GM19351 (cell line): ENCODE data around the gene ADAM10.
"Not testable (repeated sequence)": the region's sequence is repeated elsewhere in the genome, so short reads cannot be mapped to it uniquely, and the experiment has no call there.

ENCODE experiments used
- ATAC-seq: cut with Tn5 transposase; IDR thresholded peaks from one replicate; pipeline ENCODE4 v1.9.1; 2021; ENCODE audit warnings: mild to moderate bottlenecking, moderate library complexity; ENCODE audit not compliant: unreplicated experiment

ADAM10 gene

DNA sequence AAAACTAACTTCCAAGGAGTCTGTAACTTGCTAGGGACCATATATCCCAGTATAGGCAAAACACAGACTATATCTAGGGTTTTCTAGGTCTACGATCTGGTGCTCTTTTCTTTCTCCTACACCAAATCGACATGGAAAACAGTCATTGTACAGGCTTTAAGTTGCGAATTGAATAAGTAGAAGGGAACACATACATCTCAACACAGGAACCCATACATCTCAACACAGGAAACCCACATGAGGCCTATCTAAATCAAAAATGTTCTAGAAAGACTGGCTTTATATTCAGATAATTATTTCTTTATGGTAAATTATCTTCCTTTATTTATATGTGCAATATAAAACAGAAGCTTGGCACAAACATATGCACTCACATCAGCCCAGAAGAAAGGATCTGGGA is 126.6 kb downstream of the ADAM10 start:
- no peak for ATAC-seq

DNA sequence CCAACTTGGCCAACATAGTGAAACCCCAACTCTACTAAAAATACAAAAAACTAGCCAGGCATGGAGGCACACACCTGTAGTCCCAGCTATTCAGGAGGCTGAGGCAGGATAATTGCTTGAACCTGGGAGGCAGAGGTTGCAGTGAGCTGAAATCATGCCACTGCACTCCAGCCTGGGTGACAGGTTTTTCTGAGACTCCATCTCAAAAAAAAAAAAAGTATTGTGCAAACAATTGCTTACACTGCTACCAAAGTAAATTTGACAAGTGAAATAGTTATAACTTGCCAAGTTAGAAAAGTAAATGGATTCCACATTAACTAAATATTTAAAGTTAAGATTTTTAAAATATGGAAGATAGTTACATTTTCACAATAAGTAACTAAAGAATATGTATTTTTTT is 129.2 kb downstream of the ADAM10 start:
- ATAC-seq: not testable (repeated sequence)

DNA sequence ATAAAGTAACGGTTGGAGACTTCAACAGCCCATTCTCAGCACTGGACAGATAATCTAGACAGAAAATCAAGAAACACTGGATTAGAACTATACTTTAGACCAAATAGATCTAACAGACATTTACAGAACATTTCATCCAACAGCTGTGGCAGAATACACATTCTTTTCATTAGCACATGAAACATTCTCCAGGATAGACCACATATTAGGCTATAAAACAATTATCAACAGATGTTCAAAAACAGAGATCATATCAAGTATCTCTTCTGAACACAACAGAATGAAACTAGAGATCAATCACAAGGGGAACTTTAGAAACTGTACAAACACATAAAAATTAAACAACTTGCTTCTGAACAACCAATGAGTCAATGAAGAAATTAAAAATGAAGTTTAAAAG is 133.3 kb downstream of the ADAM10 start:
- ATAC-seq: no peak

DNA sequence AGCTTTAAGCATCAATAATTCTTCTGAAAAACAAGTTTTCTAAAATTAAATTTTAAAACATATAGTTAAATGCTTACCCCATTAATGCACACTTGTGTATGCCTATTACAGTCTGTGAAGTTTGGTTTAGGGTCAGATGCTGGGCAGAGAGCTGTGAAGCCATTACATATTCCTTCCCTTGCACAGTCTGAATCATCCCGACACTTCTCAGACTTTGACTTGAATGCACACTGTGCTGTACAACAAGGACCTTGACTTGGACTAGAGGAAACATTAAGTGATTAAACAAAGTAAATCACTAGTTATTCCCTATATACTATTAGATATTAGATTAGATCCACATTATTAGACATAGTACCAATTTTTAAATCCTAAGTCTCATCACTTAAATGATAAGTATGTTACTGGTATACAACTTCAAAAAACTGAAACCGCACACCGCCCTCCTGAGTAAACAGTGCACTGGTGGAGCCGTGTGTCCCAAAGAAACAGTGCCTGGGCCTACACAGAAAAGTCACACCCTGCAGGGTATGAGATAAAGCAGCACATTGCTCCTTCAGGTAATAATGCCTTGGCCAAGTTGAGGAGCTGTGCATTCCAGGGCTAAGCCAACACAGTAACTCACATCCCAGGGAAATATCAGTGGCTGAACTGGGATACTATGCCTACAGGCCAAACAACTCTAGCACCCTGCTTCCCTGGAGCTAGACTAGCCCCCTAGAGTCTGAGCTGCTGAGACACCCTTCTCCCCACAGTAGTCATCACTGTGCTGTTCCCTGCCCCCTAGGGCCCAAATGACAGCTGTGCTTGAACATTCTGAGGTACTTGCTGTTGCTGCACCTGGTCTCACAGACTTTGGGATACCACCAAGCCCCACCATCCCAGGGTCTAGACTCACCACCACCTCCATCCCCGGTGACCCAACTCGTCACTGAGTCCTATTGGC is 137.5 kb downstream of the ADAM10 start:
- ATAC-seq: no peak

DNA sequence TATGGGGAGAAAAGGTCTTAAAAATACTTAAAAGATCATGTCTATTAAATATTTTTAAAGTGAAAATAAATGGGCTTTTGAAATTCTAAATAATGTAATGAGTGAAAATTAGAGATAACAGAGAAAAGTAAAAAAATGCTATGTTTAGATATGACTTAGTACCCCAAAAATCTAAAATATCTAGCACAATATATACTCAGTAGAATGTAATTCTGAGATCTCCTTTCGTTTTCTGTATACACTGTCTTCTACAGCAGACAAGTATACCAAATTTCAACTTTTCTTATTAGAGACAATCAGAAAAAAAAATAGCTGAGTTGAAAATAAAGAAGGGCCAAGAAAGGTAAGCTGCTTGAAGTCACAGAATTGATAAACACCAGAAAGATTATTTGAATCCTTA is 140.8 kb downstream of the ADAM10 start:
- ATAC-seq: no peak

DNA sequence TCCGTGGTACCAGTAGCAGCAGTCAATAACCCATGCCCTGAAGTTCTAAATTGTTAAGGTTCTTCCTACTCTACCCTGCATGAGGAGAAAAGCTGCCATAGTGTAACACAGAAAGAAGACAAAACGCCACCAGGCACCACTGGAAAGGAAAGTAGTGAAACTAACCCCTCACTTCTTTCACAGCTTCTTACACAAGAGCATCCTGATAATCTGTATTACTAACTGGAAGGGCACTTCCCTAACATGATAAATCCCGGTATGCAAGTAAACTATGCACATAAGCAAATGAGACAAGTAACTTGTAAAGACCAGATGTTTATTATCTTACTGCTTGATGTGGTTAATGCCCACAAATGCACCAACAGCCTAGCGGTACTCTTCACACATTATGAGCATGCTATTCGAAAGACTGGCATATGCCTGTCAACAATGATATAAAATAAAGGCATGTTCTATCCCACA is 141.3 kb downstream of the ADAM10 start:
- ATAC-seq: no peak

DNA sequence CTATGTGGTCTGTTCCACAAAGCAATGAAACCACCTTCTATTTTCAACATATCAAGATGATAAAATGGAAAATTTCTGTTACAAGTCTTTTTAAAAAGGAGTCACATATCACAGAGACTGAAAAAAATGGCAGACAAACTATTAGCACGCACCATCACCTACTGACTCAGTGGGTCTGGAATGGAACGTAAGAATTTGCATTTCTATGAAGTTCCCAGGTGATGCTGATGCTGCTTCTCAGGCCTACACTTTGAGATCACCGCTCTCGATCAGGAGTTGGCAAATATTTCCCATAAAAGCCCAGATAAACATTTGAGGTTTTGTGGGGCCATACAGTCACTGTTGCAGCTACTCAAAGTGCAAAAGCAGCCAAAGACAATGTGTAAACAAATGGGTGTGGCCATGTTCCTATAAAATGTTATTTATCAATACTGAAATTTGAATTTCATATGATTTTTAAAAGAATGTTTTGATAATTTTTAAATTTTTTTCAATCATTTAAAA is 142.9 kb downstream of the ADAM10 start:
- no peak for ATAC-seq

DNA sequence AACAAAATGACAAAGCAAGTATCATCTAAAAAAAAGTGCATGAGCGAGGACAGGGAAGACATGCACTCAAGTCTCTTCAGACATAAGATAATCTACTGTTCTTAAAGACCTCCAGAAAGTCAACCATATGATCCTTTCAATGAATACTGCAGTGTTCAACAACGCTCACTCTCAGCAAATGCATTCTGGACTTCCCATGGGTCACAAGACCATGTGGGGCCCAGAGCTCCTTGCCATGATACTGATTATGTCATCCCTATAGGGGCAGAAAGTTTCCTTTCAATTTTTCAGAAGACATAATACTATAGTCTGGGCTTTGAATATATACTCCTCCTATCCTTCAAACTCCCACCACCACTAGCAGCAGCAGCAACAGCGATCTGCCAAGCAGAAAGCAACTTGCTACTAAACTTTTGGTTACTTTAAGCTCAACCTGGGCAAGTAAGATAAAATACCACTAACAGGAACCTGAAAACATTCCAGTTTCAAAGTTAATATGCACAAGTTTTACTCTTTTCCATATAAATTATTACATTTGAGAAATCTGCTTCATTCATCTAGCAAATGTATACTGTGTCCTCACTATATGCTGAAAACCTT is 143.5 kb downstream of the ADAM10 start:
- ATAC-seq: no peak

DNA sequence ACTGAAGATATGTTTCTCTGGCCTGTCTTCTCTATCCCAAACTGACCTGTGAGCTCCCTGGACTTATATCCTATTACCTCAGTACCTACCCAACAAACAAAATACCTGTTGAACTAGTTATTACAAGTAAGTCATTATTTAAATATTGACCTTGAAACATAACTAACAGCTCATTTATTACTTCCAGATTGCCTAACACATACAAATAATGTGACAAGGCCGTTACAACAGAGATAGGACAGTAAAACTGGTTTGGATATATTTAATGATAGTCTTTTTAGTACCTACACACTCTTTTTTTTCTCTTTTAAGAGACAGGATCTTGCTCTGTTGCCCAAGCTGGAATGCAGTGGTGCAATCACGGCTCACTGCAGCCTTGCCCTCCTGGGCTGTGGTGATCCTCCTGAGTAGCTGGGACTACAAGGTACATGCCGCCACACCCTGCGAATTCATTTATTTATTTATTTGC is 145.0 kb downstream of the ADAM10 start:
- ATAC-seq: no peak

DNA sequence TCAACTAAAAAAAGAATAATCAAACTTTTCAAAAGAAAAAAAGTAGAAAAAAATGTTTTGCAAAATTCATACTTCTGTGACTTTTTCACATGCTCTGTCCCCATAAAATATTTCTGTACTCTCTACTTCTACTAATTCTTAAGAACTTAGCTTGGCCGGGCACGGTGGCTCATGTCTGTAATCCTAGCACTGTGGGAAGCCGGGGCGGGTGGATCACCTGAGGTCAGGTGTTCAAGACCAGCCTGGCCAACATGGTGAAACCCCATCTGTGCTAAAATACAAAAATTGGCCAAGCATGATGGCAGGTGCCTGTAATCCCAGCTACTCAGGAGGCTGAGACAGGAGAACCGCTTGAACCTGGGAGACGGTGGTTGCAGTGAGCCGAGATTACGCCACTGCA is 145.6 kb downstream of the ADAM10 start:
- ATAC-seq: not testable (repeated sequence)

DNA sequence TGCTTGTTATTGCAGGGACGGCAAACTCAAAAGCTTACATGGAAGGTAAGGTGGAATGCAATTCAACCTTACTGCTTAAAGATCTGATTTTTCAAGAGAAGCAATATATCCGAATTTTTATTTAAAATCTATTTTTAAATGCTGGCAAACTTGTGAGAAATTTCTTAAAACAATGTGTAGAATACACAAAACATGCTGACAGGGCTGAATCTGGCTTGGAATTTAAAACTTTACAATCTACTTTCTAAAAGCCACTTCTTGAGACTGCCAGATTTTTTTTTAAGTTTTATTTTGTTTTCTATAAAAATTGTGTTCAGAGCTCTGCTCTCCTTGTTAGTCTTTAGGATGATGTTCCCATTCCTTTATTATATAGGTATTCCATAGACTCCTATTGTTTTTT is 146.7 kb downstream of the ADAM10 start:
- no peak for ATAC-seq

DNA sequence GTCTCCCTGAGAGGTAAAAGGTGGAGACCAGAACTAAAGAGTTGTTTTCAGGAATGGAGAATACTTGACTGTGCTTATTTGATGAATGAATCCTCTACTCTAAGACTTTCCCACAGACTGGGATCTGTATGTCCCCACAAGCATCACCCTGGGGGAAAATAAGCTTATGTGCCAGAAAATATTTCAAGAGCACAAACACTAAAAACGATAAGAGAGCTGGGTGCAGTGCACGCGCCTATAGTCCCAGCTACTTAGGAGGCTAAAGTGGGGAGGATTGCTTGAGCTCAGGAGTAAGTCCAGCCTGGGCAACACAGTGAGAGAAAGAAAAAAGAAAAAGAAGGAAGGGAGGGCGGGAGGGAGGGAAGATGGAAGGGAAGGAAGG is 150.7 kb downstream of the ADAM10 start:
- ATAC-seq: no peak

DNA sequence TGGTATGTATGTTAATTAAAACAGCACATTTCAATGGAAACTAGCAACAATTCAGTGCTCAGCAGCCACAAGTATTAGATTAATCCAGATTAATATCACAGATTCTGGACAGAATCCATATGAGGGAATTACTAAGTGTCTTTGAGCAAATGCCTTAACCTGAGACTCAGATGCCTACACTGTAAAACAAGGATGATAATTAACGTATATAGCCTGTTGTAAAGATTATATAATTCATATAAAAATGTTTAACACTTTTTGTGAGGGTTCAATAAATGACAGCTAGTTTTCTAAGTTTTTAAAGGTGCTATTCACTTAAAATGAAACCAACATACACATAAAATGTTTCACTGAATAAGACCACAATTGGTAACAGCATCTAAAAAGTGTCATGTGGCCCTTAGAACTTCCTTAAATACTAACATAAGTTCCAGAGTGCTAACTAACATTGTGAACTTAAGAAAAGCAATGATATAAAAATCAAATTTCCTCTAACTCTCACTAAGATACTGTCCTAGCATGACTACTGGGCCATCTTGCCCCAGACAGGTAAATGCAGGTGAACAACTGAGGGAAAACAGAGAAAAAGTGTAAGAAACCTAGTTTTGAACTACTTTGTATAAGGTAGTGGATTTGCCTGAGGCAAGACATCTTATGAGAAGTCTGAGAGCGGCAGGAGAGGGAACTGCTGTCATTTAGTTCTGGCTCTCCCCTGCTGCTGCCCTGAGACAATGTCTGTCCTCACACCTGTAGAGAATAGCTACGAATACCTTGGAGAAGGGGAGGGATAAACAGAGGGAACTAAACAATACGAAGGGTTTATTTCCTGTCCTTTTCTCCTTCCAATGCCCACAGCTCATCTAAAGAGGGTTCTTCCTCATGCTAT is 151.3 kb downstream of the ADAM10 start:
- ATAC-seq: no peak

DNA sequence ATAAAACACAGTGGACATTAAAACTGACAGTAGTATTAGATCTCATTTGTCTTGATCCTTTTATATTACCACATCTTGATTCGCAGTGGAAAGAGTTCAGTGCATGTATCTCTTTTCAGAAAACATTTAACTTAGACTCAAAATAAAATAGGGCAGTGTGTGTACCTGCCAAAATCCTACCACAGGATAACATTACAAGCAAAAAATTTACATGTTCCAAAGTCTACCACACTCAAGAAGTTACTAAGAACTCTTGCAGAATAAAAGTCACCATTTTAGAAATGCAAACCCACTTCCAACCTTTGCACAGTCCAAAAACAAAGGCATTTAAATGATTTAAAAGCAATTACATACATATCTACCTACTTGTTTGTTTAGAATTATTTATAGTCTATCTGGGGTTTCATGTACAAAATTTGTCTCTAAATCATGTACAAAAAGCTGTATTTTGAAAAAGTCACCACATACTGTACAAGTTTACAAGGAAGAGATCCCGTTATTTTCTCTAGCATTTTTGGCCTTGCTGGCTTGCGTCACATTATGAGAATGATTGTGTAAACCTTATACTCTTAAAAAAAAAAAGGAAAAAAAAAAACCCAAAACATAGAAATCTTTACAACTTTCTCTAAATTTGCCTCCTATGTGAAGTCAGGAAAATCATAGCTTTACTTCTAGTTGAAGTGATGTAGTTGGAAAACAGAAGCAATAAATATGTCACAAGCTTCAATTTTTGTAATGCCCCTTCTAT is 153.8 kb downstream of the ADAM10 start:
- no peak for ATAC-seq

DNA sequence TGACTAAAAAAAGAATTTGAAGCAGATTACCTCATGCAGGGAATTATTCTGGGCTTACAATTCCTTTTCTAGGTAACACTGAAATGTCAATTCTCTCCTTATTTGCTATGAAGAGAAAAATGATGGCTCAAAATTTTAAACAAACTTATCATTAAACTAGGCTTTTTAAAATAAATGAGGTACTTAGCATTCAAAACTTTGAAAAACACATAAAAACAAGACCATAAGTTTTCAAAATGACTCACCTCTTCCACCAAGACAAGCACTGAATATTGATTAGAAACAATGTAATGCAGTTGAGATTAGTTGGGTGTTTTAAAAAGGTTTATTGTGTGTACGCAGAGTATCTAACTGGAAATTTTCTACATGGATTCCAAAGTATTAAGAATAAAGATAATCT is 154.6 kb downstream of the ADAM10 start:
- no peak for ATAC-seq

DNA sequence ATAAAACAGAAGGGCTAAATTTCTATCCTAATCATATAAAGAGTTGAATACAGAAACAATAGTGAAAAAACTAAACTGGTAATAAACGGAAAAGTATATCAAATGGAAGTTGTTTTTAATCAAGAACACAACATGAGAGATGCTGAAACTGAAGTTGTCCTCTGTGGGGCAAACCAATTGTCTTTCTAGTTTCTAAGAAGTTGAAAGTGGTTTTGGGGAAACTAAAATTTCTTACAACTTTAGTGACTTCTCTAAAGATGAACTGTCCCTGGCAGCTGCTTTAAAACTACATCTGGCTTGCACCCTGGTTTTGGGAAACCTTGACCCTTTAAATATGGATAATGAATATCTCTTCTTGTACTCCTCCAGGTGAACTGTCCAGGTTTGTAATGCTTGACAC is 155.6 kb downstream of the ADAM10 start:
- no peak for ATAC-seq

DNA sequence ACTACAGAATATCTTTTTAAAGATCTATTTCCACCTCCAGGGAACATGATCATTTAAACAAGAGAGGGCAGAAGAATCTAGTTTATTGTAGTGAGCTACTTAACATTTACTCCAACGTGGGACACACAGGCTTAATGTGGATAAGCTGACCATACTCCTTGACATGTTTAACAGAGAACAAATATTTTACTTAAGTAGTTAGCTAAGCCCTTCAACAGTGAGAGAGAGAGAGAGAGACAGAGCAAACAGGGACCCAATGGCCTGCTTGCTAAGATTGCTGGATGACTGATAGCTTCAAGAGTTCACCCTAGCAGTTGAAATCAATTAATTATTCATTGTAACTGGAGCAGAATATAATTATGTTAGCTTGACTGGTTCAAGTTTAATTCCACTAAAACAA is 158.6 kb downstream of the ADAM10 start:
- ATAC-seq: no peak

DNA sequence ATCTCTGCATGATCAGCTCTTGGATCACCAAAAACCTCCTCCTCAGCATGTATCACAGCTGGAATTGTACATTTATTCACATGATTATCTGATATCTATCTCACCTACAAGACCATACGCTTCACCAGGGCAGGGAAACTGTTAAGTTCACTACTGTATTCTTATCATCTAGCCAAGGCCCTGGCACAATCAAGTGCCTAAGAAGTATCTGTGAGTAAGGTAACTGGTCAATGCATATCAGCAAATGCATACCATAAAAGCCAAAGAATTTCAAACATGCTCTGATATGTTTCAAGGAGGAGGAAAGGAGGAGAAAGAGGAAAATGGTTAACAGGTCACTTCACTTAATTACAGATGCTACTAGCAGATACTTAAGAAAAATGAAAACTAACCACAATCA is 159.3 kb downstream of the ADAM10 start:
- ATAC-seq: no peak

DNA sequence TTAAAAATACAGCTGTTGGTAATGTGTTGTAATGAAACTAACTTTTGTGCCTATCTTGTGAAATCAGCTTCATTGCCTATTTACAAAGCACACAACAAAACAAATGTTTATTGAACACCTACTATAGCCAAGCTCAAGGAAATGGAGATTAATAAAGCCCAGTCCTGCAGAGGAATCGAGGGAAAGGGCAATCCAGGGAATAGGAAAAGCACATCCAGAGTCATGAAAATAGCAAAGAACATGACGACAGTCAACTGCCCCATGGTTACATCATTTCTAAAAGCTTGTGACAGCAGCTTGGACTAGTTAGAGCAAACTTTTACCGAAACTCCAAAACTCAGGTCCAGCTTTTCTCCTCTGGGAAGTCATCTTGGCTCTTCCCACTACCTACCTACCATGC is 160.5 kb downstream of the ADAM10 start:
- ATAC-seq: no peak

DNA sequence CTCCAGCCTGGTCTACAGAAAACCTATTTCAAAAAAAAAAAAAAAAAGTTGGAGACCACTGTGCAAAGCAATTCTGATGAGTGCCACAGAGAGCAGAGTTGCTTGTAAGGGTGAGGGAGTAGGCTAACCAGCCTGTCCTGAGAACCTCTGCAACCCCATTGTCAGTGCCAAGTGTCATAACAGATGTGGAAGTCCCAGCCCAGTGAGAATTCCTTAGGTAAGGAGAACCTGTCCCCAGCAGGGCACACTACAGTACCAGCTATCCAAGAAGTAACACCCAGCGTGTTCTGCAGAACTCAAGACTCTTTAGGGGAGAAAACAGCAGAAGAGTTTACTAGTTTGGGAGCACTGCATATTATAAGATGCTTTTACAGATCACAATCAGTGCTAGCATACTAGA is 161.4 kb downstream of the ADAM10 start:
- ATAC-seq: no peak
